A549 treated with CpdA at 1 μM for 4 hours (cell line): ENCODE results near the gene LTO1. TPM values are rescaled to one million over a fixed set of nuclear protein-coding genes. Genes with fewer than 3 reads are reported as not detected.

Experiments used
- total RNA-seq: library from RNA; stranded (reverse); fragments of 200-300 nt; extraction: Qiagen RNA extraction; gene quantifications from 5 replicates; pipeline ENCODE4 v1.2.3, GENCODE V29; 2022; ENCODE audit warnings: low read depth

The LTO1 gene
- total RNA-seq = 29.3 to 37.0 TPM (median 31.1 TPM) in 5 replicates

GRCh38 chr11:69674886-69675714, at the start of gene LTO1:
LTO1 (minus strand) TSS chr11:69675353; CDS start chr11:69675239, 114 bp downstream.

GRCh38 chr11:69703768-69704507, 28.8 kb upstream of the LTO1 start, which contains the start of gene FGF19:
FGF19 (minus strand) TSS chr11:69704022; CDS start chr11:69703876, 146 bp downstream.

GRCh38 chr11:69640995-69641581, 34.1 kb downstream of the LTO1 start, which contains the start of gene CCND1:
CCND1 (plus strand) TSS chr11:69641156; CDS start chr11:69641314, 158 bp downstream.

Other genes with a start within 250 kb of the LTO1 start
- not detected in 5 replicates for gene LINC01488, start 193.7 kb downstream of the LTO1 start, total RNA-seq
- gene CCND1, start 34.2 kb downstream of the LTO1 start, total RNA-seq = 194 to 241 TPM (median 205 TPM) in 5 replicates
- 0.03 to 0.17 TPM (median 0.08 TPM) in 4 of 5 replicates, not detected in the other for gene FGF19, start 28.7 kb upstream of the LTO1 start, total RNA-seq
- gene FGF4, start 100.0 kb upstream of the LTO1 start, total RNA-seq = not detected in 5 replicates
- not detected in 5 replicates for gene FGF3, start 144.1 kb upstream of the LTO1 start, total RNA-seq